GM18508 (cell line): ENCODE measurements around the gene SPPL3.
"Not testable (repeated sequence)": the region's sequence is repeated elsewhere in the genome, so short reads cannot be mapped to it uniquely, and the experiment has no call there.

Experiments
- ATAC-seq: cut with Tn5 transposase; IDR thresholded peaks from one replicate; pipeline ENCODE4 v1.9.1; 2021; ENCODE audit warnings: moderate number of reproducible peaks; ENCODE audit not compliant: insufficient read depth, unreplicated experiment

SPPL3 gene

GRCh38 chr12:120847392-120847791, 56.8 kb downstream of the SPPL3 start:
- ATAC-seq, result no peak

GRCh38 chr12:120846721-120847120, 57.4 kb downstream of the SPPL3 start:
- ATAC-seq, result no peak

- no peak for ATAC-seq
These were observed 58.5 kb downstream of the SPPL3 start for GRCh38 chr12:120845696-120846095.

GRCh38 chr12:120844768-120845449, 59.2 kb downstream of the SPPL3 start:
- no peak for ATAC-seq

- no peak for ATAC-seq
These were observed 59.9 kb downstream of the SPPL3 start for GRCh38 chr12:120844297-120844696.

- ATAC-seq, result no peak
These were observed 60.7 kb downstream of the SPPL3 start for GRCh38 chr12:120843472-120843871.

GRCh38 chr12:120842595-120842994, 61.6 kb downstream of the SPPL3 start:
- ATAC-seq, result no peak

GRCh38 chr12:120841525-120841924, 62.6 kb downstream of the SPPL3 start:
- no peak for ATAC-seq

- ATAC-seq, result no peak
These were observed 64.7 kb downstream of the SPPL3 start for GRCh38 chr12:120839503-120839902.

GRCh38 chr12:120838629-120839383, 65.4 kb downstream of the SPPL3 start:
- not testable (repeated sequence) for ATAC-seq

GRCh38 chr12:120836114-120836684, 68.0 kb downstream of the SPPL3 start:
- ATAC-seq, result no peak

GRCh38 chr12:120835657-120836056, 68.5 kb downstream of the SPPL3 start:
- ATAC-seq, result no peak

GRCh38 chr12:120835304-120835612, 68.9 kb downstream of the SPPL3 start:
- ATAC-seq, result no peak

- no peak for ATAC-seq
These were observed 69.5 kb downstream of the SPPL3 start for GRCh38 chr12:120834489-120835303.

GRCh38 chr12:120833849-120834248, 70.3 kb downstream of the SPPL3 start:
- ATAC-seq, result no peak

GRCh38 chr12:120832737-120833136, 71.4 kb downstream of the SPPL3 start:
- no peak for ATAC-seq

GRCh38 chr12:120831648-120832267, 72.4 kb downstream of the SPPL3 start:
- no peak for ATAC-seq

- no peak for ATAC-seq
These were observed 73.2 kb downstream of the SPPL3 start for GRCh38 chr12:120830966-120831365.

GRCh38 chr12:120830052-120830940, 73.9 kb downstream of the SPPL3 start:
- ATAC-seq, result no peak
